Fibroblast of mammary gland (primary cell): ENCODE results near the gene SAT1.
A peak's percentile ranks its signal among the peaks of the same experiment; 100 is the strongest.

Experiments
- DNase-seq: peaks from one replicate; pipeline ENCODE4 v3.0.0-alpha.2; 2010; ENCODE audit warnings: low read depth
- H3K4me3 ChIP-seq: 2 replicates; pipeline ENCODE4 v1.5.1; 2011; ENCODE audit warnings: low read depth, mild to moderate bottlenecking, low read length, moderate library complexity; ENCODE audit not compliant: control insufficient read depth
- CTCF ChIP-seq: conservative IDR thresholded peaks from 2 replicates; pipeline ENCODE4 v1.5.1; 2011; ENCODE audit warnings: low read depth, low read length, inconsistent platforms; ENCODE audit not compliant: control insufficient read depth, insufficient read depth

The SAT1 gene

GRCh38 chrX:23792861-23793553 lies 10.0 kb downstream of the SAT1 start:
- peak; percentile 33 for DNase-seq
- TF ChIP-seq CTCF: no peak
- H3K4me3 ChIP-seq: no peak overlapping the region

GRCh38 chrX:23795221-23795620 lies 12.2 kb downstream of the SAT1 start:
- DNase-seq: no peak
- no peak for TF ChIP-seq CTCF
- no peak overlapping the region for H3K4me3 ChIP-seq

GRCh38 chrX:23797371-23798128 lies 14.6 kb downstream of the SAT1 start:
- TF ChIP-seq CTCF: no peak

GRCh38 chrX:23799469-23800065 lies 16.6 kb downstream of the SAT1 start:
- peak; percentile 57 for DNase-seq
- no peak overlapping the region for H3K4me3 ChIP-seq
- TF ChIP-seq CTCF: no peak

More at GRCh38 chrX:23797371-23798128, 14.6 kb downstream of the SAT1 start:
- H3K4me3 ChIP-seq: no peak overlapping the region
- no peak for DNase-seq

- H3K4me3 ChIP-seq: no peak overlapping the region
- no peak for TF ChIP-seq CTCF
- DNase-seq: no peak
Observed at GRCh38 chrX:23802431-23802830, 19.5 kb downstream of the SAT1 start.

- H3K4me3 ChIP-seq: no peak overlapping the region
- no peak for TF ChIP-seq CTCF
- peak; percentile 41 for DNase-seq
Observed at GRCh38 chrX:23803931-23804381, 21.0 kb downstream of the SAT1 start.
